B cell (primary cell): ENCODE measurements around the gene ITGB1. TPM values are rescaled to one million over a fixed set of nuclear protein-coding genes. Genes with fewer than 3 reads are reported as not detected.

ENCODE experiments used
- ATAC-seq: fragments of 200-7000 bp; cut with Tn5 transposase; one replicate; pipeline ENCODE4 v1.10.0; 2021; ENCODE audit warnings: low read depth, mild to moderate bottlenecking, moderate number of reproducible peaks, moderate library complexity
- CTCF ChIA-PET: fragments of 350-600 bp; sonication (Branson Sonifier 250); formaldehyde crosslinking; loops from one replicate; lab custom pipeline; 2021; ENCODE audit warnings: antibody characterized with exemption, inconsistent platforms; lab: Charles Lee
- POLR2A ChIA-PET: fragments of 350-600 bp; sonication (Branson Sonifier 250); formaldehyde crosslinking; loops from one replicate; lab custom pipeline; 2021; ENCODE audit warnings: antibody characterized with exemption; lab: Charles Lee
- DNase-seq: peaks from one replicate; pipeline ENCODE4 v3.0.0; 2013
- H2AFZ ChIP-seq: 2 replicates; pipeline ENCODE4 v1.6.1; 2012; ENCODE audit warnings: mild to moderate bottlenecking, low read depth, low read length; ENCODE audit not compliant: insufficient read depth, poor library complexity, severe bottlenecking
- H3K27ac ChIP-seq, 2 donors: 1 replicate in 1 of 2; 2 replicates in 1 of 2; pipeline ENCODE4 v1.5.1; 2012 to 2013; ENCODE audit warnings: low read length in 2 of 2, mild to moderate bottlenecking in 2 of 2, moderate library complexity in 1 of 2
- H3K27me3 ChIP-seq, 4 experiments: fragments of 200-600 bp in 1 of 4; sonication (generic) in 1 of 4; replicated peaks in 1 of 4; 1 replicate in 2 of 4; 2 replicates in 2 of 4; pipeline versions ENCODE4 v1.6.1 to v1.7.0; 2013 to 2016; ENCODE audit warnings: low read length in 3 of 4, mild to moderate bottlenecking in 2 of 4, mixed read lengths in 1 of 4, moderate library complexity in 1 of 4; ENCODE audit not compliant: insufficient read depth in 4 of 4, control insufficient read depth in 3 of 4; ENCODE audit errors: control extremely low read depth in 1 of 4
- H3K36me3 ChIP-seq, 2 experiments: replicated peaks in 1 of 2; 1 replicate in 1 of 2; 2 replicates in 1 of 2; pipeline versions ENCODE4 v1.6.1 to v1.7.1; 2013; ENCODE audit warnings: low read length in 1 of 2; ENCODE audit not compliant: insufficient read depth in 2 of 2, control insufficient read depth in 1 of 2; ENCODE audit errors: control extremely low read depth in 1 of 2, extremely low read depth in 1 of 2
- H3K4me1 ChIP-seq, 2 donors: fragments of 200-600 bp in 1 of 2; sonication (generic) in 1 of 2; 1 replicate in 1 of 2; 2 replicates in 1 of 2; pipeline versions ENCODE4 v1.5.1 to v1.6.1; 2013 to 2017; ENCODE audit warnings: low read length in 2 of 2; ENCODE audit not compliant: control insufficient read depth in 2 of 2, insufficient read depth in 2 of 2
- H3K4me2 ChIP-seq: replicated peaks from 2 replicates; pipeline ENCODE3; 2012; ENCODE audit warnings: mild to moderate bottlenecking, low read depth, low read length; ENCODE audit not compliant: poor library complexity, severe bottlenecking
- H3K4me3 ChIP-seq, 5 experiments: fragments of 200-600 bp in 1 of 5; sonication (generic) in 1 of 5; 1 replicate in 3 of 5; 2 replicates in 2 of 5; pipeline versions ENCODE4 v1.5.1 to v1.7.0; 2011 to 2016; ENCODE audit warnings: low read length in 4 of 5, mild to moderate bottlenecking in 4 of 5, low read depth in 2 of 5, control low read depth in 1 of 5, moderate library complexity in 1 of 5; ENCODE audit not compliant: insufficient read depth in 1 of 5; ENCODE audit errors: control extremely low read depth in 1 of 5, extremely low read depth in 1 of 5
- H3K79me2 ChIP-seq: fragments of 200-600 bp; sonication (generic); one replicate; pipeline ENCODE4 v1.6.0; 2016; ENCODE audit warnings: low read length; ENCODE audit not compliant: control insufficient read depth, insufficient read depth
- H3K9ac ChIP-seq: fragments of 200-600 bp; sonication (generic); 2 replicates; pipeline ENCODE4 v1.6.1; 2017; ENCODE audit warnings: mild to moderate bottlenecking, low read length, moderate library complexity
- H3K9me3 ChIP-seq, 3 donors: one replicate each; pipeline versions ENCODE4 v1.6.1 to v1.7.1; 2013; ENCODE audit warnings: low read length in 2 of 3; ENCODE audit not compliant: control insufficient read depth in 2 of 3, insufficient read depth in 1 of 3; ENCODE audit errors: control extremely low read depth in 1 of 3
- H4K20me1 ChIP-seq: 2 replicates; pipeline ENCODE4 v1.6.0; 2012; ENCODE audit warnings: mild to moderate bottlenecking, low read length; ENCODE audit not compliant: insufficient read depth, control insufficient read depth, poor library complexity, severe bottlenecking
- H3K27ac Mint-ChIP-seq: one replicate; pipeline ENCODE4 v1.8.0; 2021; ENCODE audit warnings: mixed read lengths
- H3K27me3 Mint-ChIP-seq: one replicate; pipeline ENCODE4 v1.8.0; 2021; ENCODE audit warnings: mixed read lengths
- H3K4me1 Mint-ChIP-seq: one replicate; pipeline ENCODE4 v1.8.0; 2021; ENCODE audit warnings: mixed read lengths
- H3K4me3 Mint-ChIP-seq: one replicate; pipeline ENCODE4 v1.8.0; 2021; ENCODE audit warnings: mixed read lengths
- H3K9me3 Mint-ChIP-seq: one replicate; pipeline ENCODE4 v1.8.0; 2022; ENCODE audit warnings: mixed read lengths; ENCODE audit not compliant: insufficient read depth
- EZH2 ChIP-seq: IDR thresholded peaks from 2 replicates; pipeline ENCODE4 v1.6.1; 2012; ENCODE audit warnings: borderline replicate concordance, low read depth, mild to moderate bottlenecking, moderate library complexity, low read length; ENCODE audit not compliant: insufficient read depth, poor library complexity, severe bottlenecking
- whole genome bisulfite sequencing: methylation state at CpG from one replicate; pipeline ENCODE4 v1.1.5; 2013; ENCODE audit warnings: missing lambda C conversion rate; ENCODE audit not compliant: insufficient coverage; 5-methylcytosine and 5-hydroxymethylcytosine counted together
- intact Hi-C: fragments of 100-400 bp; cut with micrococcal nuclease; formaldehyde crosslinking; loops from one replicate; pipeline ENCODE4 v1.10.0; 2022
- polyA plus RNA-seq: library from polyadenylated mRNA; depleted of rRNA; stranded (reverse); fragments of >200 nt; gene quantifications from 2 replicates; pipeline ENCODE4 v1.2.3, GENCODE V29; 2012
- total RNA-seq, 2 donors: library from RNA; stranded (reverse); fragments of 120-200 nt in 1 of 2; gene quantifications; 1 replicate in 1 of 2; 2 replicates in 1 of 2; pipeline versions ENCODE4 v1.2.3 to v1.2.4, GENCODE V29; 2013 to 2022
- TF ChIP-seq, protein P1 (sequence below): fragments of 200-600 bp; IDR thresholded peaks from one replicate; pipeline ENCODE4 v1.8.0; 2022; ENCODE audit warnings: antibody characterized with exemption, mild to moderate bottlenecking

ITGB1 gene
- total and polyA plus RNA-seq, 2 donors (not counting 1 experiment from before 2014, with no cell fraction given): 30.8 to 128 TPM

DNA sequence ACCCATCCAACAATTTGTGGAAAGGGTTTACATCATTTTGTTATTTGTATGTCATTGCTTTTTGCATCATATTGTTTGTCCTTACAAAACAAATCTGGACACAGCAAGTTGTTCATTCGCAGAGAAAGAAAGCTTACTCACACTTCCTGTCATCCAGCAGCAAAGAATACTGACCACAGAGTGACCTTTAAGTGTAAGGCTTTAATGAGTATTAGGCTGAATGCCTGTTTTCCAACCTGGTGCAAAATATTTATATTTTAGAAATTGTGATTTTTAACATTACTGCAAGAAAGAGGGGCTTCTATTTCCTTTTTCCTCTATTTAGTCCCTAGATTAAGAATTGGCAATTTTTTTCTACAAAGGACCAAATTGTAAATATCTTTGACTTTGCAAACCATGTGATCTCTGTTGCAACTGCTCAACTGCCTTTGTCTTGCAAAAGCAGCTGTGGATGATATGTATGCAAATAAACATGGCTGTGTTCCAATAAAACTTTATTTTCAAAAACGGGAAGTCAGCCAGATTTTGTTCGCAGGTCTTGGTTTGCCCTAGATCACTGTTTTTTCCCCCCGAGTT is 27.8 kb upstream of the ITGB1 start:
- Histone ChIP-seq H3K79me2 (no peaks in the 10 kb centered on the region), H4K20me1 (no peaks in the 10 kb centered on the region), H3K4me3 (no peak overlapping the region), H2AFZ (no peak overlapping the region), H3K9ac (no peak overlapping the region), H3K27me3 (no peaks in the 10 kb centered on the region), H3K27ac (no peak overlapping the region), H3K36me3 (no peaks in the 10 kb centered on the region), H3K4me1 (peaks cover 0 to 3% of the 10 kb centered on the region in 2 donors), H3K9me3 (no peaks in the 10 kb centered on the region), H3K4me2 (no peak overlapping the region)
- ATAC-seq (no peak), DNase-seq (no peak)
- intact Hi-C loops: no loop called here
- Mint-ChIP-seq H3K9me3 (no peaks in the 10 kb centered on the region), H3K4me3 (no peak overlapping the region), H3K27ac (no peak overlapping the region), H3K27me3 (no peaks in the 10 kb centered on the region), H3K4me1 (peaks cover 5% of the 10 kb centered on the region)
- ChIA-PET POLR2A (no interaction called here), CTCF (interaction anchor here (1.1 kb wide), 1 partner anchor 23 kb away, joined by 5 read pairs; no protein-coding TSS in a partner anchor)
- WGBS: 100% methylated on average over 2 of the region's 4 CpGs
- TF ChIP-seq, protein P1, sequence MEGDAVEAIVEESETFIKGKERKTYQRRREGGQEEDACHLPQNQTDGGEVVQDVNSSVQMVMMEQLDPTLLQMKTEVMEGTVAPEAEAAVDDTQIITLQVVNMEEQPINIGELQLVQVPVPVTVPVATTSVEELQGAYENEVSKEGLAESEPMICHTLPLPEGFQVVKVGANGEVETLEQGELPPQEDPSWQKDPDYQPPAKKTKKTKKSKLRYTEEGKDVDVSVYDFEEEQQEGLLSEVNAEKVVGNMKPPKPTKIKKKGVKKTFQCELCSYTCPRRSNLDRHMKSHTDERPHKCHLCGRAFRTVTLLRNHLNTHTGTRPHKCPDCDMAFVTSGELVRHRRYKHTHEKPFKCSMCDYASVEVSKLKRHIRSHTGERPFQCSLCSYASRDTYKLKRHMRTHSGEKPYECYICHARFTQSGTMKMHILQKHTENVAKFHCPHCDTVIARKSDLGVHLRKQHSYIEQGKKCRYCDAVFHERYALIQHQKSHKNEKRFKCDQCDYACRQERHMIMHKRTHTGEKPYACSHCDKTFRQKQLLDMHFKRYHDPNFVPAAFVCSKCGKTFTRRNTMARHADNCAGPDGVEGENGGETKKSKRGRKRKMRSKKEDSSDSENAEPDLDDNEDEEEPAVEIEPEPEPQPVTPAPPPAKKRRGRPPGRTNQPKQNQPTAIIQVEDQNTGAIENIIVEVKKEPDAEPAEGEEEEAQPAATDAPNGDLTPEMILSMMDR: no peak
- no peak for TF ChIP-seq EZH2

DNA sequence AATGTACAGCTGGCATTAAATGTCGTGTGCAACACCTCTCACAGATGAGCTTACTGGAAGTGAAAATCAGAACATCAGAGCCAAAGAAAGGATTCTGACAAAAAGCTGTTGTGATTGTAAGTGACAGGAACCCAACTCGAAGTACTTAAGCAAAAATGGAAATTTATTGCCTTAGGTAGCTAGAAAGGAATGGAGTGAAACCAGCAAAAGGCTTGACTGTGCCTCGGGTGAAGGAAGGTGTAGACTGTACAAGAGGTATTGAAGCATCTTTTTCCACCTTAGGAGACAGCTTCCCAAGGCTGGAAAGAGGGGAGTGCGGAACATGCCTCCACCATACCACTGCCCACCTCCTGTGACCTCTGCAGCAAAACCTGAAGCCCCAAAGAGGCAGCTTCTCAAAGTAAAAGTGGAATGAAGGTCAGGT is 27.3 kb upstream of the ITGB1 start:
- no peaks in the 10 kb centered on the region for H3K27me3 Mint-ChIP-seq
- no peak overlapping the region for H3K27ac Mint-ChIP-seq
- no peak for ATAC-seq
- no peaks in the 10 kb centered on the region for H3K79me2 ChIP-seq
- ChIA-PET POLR2A (interaction anchor here (0.7 kb wide), 1 partner anchor 47 kb away, joined by 6 read pairs; no protein-coding TSS in a partner anchor), CTCF (interaction anchor here (1.1 kb wide), 1 partner anchor 24 kb away, joined by 5 read pairs; no protein-coding TSS in a partner anchor)
- no peak overlapping the region for H3K4me3 Mint-ChIP-seq
- peaks cover 0 to 6% of the 10 kb centered on the region in 2 donors for H3K4me1 ChIP-seq
- no peak overlapping the region for H2AFZ ChIP-seq
- no peaks in the 10 kb centered on the region for H3K27me3 ChIP-seq
- no peaks in the 10 kb centered on the region for H3K9me3 ChIP-seq
- intact Hi-C loops: no loop called here
- peaks cover 10% of the 10 kb centered on the region for H3K4me1 Mint-ChIP-seq
- TF ChIP-seq, protein P1: no peak
- no peak for TF ChIP-seq EZH2
- no peak for DNase-seq
- H4K20me1 ChIP-seq: no peaks in the 10 kb centered on the region
- WGBS: 96% methylated on average over 2 of the region's 4 CpGs
- H3K36me3 ChIP-seq: no peaks in the 10 kb centered on the region
- no peak overlapping the region for H3K9ac ChIP-seq
- H3K9me3 Mint-ChIP-seq: no peaks in the 10 kb centered on the region
- no peak overlapping the region for H3K4me2 ChIP-seq
- no peak overlapping the region for H3K4me3 ChIP-seq
- H3K27ac ChIP-seq: no peak overlapping the region
